IMR-90 (cell line): ENCODE measurements around the gene GRIK3. TPM values are rescaled to one million over a fixed set of nuclear protein-coding genes. Genes with fewer than 3 reads are reported as not detected.

Experiments
- ATAC-seq: fragments of 200-7000 bp; cut with Tn5 transposase; 2 replicates; pipeline ENCODE4 v1.9.1; 2020; ENCODE audit warnings: low read depth, mild to moderate bottlenecking, moderate library complexity
- BruUV-seq: library from RNA; stranded (reverse); fragments of 400-500 nt; replicated peaks from 2 replicates; lab custom pipeline; 2021; lab: Mats Ljungman, UMichigan
- CTCF ChIA-PET: fragments of 300-600 bp; formaldehyde crosslinking; extraction: SDS; loops from one replicate; lab custom pipeline; 2021; ENCODE audit warnings: antibody characterized with exemption; lab: Yijun Ruan, JAX
- POLR2A ChIA-PET: fragments of 300-600 bp; sonication (Branson Sonifier 250); formaldehyde crosslinking; loops from one replicate; lab custom pipeline; 2022; ENCODE audit warnings: antibody characterized with exemption; ENCODE audit not compliant: unreplicated experiment; lab: Charles Lee
- DNase-seq: peaks from one replicate; pipeline ENCODE4 v3.0.0; 2013
- H2AFZ ChIP-seq: replicated peaks from 2 replicates; pipeline ENCODE3; 2013; ENCODE audit warnings: low read length, mild to moderate bottlenecking; ENCODE audit not compliant: poor library complexity
- H2AK5ac ChIP-seq: 2 replicates; pipeline ENCODE4 v1.6.1; 2013; ENCODE audit warnings: low read depth, low read length, inconsistent platforms
- H2AK9ac ChIP-seq: replicated peaks from 2 replicates; pipeline ENCODE3; 2013; ENCODE audit warnings: mild to moderate bottlenecking, low read depth, low read length, moderate library complexity; ENCODE audit not compliant: poor library complexity
- H2BK120ac ChIP-seq: 2 replicates; pipeline ENCODE4 v1.6.1; 2013; ENCODE audit warnings: low read depth, low read length, inconsistent platforms
- H2BK15ac ChIP-seq: 3 replicates; pipeline ENCODE4 v1.6.1; 2013; ENCODE audit warnings: low read depth, low read length, inconsistent platforms
- H2BK20ac ChIP-seq: 2 replicates; pipeline ENCODE4 v1.6.1; 2013; ENCODE audit warnings: low read depth, mild to moderate bottlenecking, inconsistent platforms, low read length, moderate library complexity
- H2BK5ac ChIP-seq: 2 replicates; pipeline ENCODE4 v1.6.1; 2013; ENCODE audit warnings: mild to moderate bottlenecking, low read depth, low read length, inconsistent platforms; ENCODE audit not compliant: poor library complexity, severe bottlenecking
- H3K14ac ChIP-seq: replicated peaks from 2 replicates; pipeline ENCODE4 v1.6.1; 2013; ENCODE audit warnings: low read depth, low read length, inconsistent platforms
- H3K18ac ChIP-seq: 2 replicates; pipeline ENCODE4 v1.6.1; 2013; ENCODE audit warnings: low read depth, low read length, control low read depth
- H3K23ac ChIP-seq: 2 replicates; pipeline ENCODE4 v1.6.1; 2013; ENCODE audit warnings: low read depth, low read length, inconsistent platforms
- H3K27ac ChIP-seq: 2 replicates; pipeline ENCODE4 v1.5.1; 2013; ENCODE audit warnings: mild to moderate bottlenecking, control low read depth, low read length; ENCODE audit not compliant: insufficient read depth
- H3K27me3 ChIP-seq: 2 replicates; pipeline ENCODE4 v1.6.1; 2013; ENCODE audit warnings: low read length; ENCODE audit not compliant: control insufficient read depth, insufficient read depth
- H3K36me3 ChIP-seq: 2 replicates; pipeline ENCODE4 v1.6.1; 2013; ENCODE audit warnings: low read length, mixed read lengths; ENCODE audit not compliant: control insufficient read depth, insufficient read depth
- H3K4ac ChIP-seq: 2 replicates; pipeline ENCODE4 v1.6.1; 2013; ENCODE audit warnings: low read depth, low read length, inconsistent platforms
- H3K4me1 ChIP-seq: 2 replicates; pipeline ENCODE4 v1.6.1; 2013; ENCODE audit warnings: low read length, mixed read lengths; ENCODE audit not compliant: control insufficient read depth, insufficient read depth
- H3K4me2 ChIP-seq: 2 replicates; pipeline ENCODE4 v1.6.1; 2013; ENCODE audit warnings: low read depth, mild to moderate bottlenecking, control low read depth, low read length, moderate library complexity
- H3K4me3 ChIP-seq: 2 replicates; pipeline ENCODE4 v1.5.1; 2013; ENCODE audit warnings: low read depth, mild to moderate bottlenecking, control low read depth, low read length, moderate library complexity; ENCODE audit not compliant: insufficient read depth
- H3K56ac ChIP-seq: 2 replicates; pipeline ENCODE4 v1.6.1; 2013; ENCODE audit warnings: low read length, inconsistent platforms; ENCODE audit not compliant: insufficient read depth; ENCODE audit errors: extremely low read depth
- H3K79me1 ChIP-seq, 2 experiments: 2 replicates each; pipeline ENCODE4 v1.6.1; 2013; ENCODE audit warnings: low read length in 2 of 2, inconsistent platforms in 1 of 2, low read depth in 1 of 2
- H3K9ac ChIP-seq: 2 replicates; pipeline ENCODE4 v1.6.1; 2013; ENCODE audit warnings: low read depth, low read length, control low read depth
- H3K9me1 ChIP-seq: 2 replicates; pipeline ENCODE4 v1.6.1; 2013; ENCODE audit warnings: low read length, inconsistent platforms; ENCODE audit not compliant: insufficient read depth
- H3K9me3 ChIP-seq: 2 replicates; pipeline ENCODE4 v1.6.1; 2013; ENCODE audit warnings: low read length; ENCODE audit not compliant: control insufficient read depth, insufficient read depth
- H4K20me1 ChIP-seq: 2 replicates; pipeline ENCODE4 v1.6.1; 2013; ENCODE audit warnings: low read length, inconsistent platforms; ENCODE audit not compliant: insufficient read depth
- H4K5ac ChIP-seq: 2 replicates; pipeline ENCODE4 v1.6.1; 2013; ENCODE audit warnings: mild to moderate bottlenecking, low read depth, low read length, control low read depth
- H4K8ac ChIP-seq, 2 experiments: 2 replicates each; pipeline ENCODE4 v1.6.1; 2013; ENCODE audit warnings: low read depth in 2 of 2, low read length in 2 of 2, control low read depth in 1 of 2, inconsistent platforms in 1 of 2
- H4K91ac ChIP-seq: 2 replicates; pipeline ENCODE4 v1.6.1; 2013; ENCODE audit warnings: low read depth, low read length, inconsistent platforms; ENCODE audit not compliant: insufficient read depth
- CEBPB ChIP-seq: IDR thresholded peaks from 2 replicates; pipeline ENCODE4 v1.6.1; 2012; ENCODE audit warnings: low read depth, low read length, improper control_type of control experiment
- CHD1 ChIP-seq: IDR thresholded peaks from 2 replicates; pipeline ENCODE4 v1.6.1; 2012; ENCODE audit warnings: low read depth, low read length, improper control_type of control experiment
- ELK1 ChIP-seq: fragments of 150-350 bp; IDR thresholded peaks from 2 replicates; pipeline ENCODE4 v1.6.1; 2016; ENCODE audit warnings: low read depth, mild to moderate bottlenecking, low read length, moderate library complexity, borderline replicate concordance
- FOS ChIP-seq: fragments of 150-350 bp; IDR thresholded peaks from 2 replicates; pipeline ENCODE4 v1.6.1; 2016; ENCODE audit warnings: low read depth, low read length
- MAFK ChIP-seq: IDR thresholded peaks from 2 replicates; pipeline ENCODE4 v1.6.1; 2012; ENCODE audit warnings: low read depth, low read length, improper control_type of control experiment
- MAZ ChIP-seq: IDR thresholded peaks from 2 replicates; pipeline ENCODE4 v1.6.1; 2012; ENCODE audit warnings: low read depth, mild to moderate bottlenecking, low read length, improper control_type of control experiment, moderate library complexity, borderline replicate concordance
- MXI1 ChIP-seq: IDR thresholded peaks from 2 replicates; pipeline ENCODE4 v1.6.1; 2012; ENCODE audit warnings: low read depth, mild to moderate bottlenecking, low read length, moderate library complexity, borderline replicate concordance
- NFE2L2 ChIP-seq: fragments of 150-350 bp; IDR thresholded peaks from 2 replicates; pipeline ENCODE4 v1.6.1; 2016; ENCODE audit warnings: low read depth, mild to moderate bottlenecking, low read length
- RAD21 ChIP-seq: IDR thresholded peaks from 2 replicates; pipeline ENCODE4 v1.6.1; 2012; ENCODE audit warnings: low read length, improper control_type of control experiment
- RCOR1 ChIP-seq: IDR thresholded peaks from 2 replicates; pipeline ENCODE4 v1.6.1; 2012; ENCODE audit warnings: mild to moderate bottlenecking, low read length, improper control_type of control experiment; ENCODE audit not compliant: insufficient replicate concordance
- RFX5 ChIP-seq: IDR thresholded peaks from 2 replicates; pipeline ENCODE4 v1.8.0; 2012; ENCODE audit warnings: low read depth, mild to moderate bottlenecking, low read length, moderate library complexity
- SMC3 ChIP-seq: fragments of 150-350 bp; IDR thresholded peaks from 2 replicates; pipeline ENCODE4 v1.6.1; 2016; ENCODE audit warnings: low read depth, mild to moderate bottlenecking, antibody characterized with exemption, low read length, moderate library complexity
- WGBS, 2 experiments: methylation state at CpG; one replicate each; pipeline versions ENCODE4 v1.1.5 to v1.1.7; 2013; ENCODE audit warnings: missing lambda C conversion rate in 2 of 2; ENCODE audit not compliant: insufficient read length in 1 of 2; ENCODE audit errors: extremely low coverage in 2 of 2; 5-methylcytosine and 5-hydroxymethylcytosine counted together
- dilution Hi-C: fragments of 300-500 bp; cut with HindIII; formaldehyde crosslinking; loops from one replicate; pipeline ENCODE4 v1.14.3; 2018; ENCODE audit warnings: low sequenced_read_pairs; ENCODE audit not compliant: unreplicated experiment
- in situ Hi-C: fragments of 300-500 bp; cut with MboI; formaldehyde crosslinking; loops from 3 replicates; pipeline ENCODE4 v1.14.3; 2019; ENCODE audit warnings: low sequenced_read_pairs, inconsistent platforms, mixed read lengths
- intact Hi-C: fragments of 100-400 bp; cut with micrococcal nuclease; formaldehyde crosslinking; loops from 2 replicates; pipeline ENCODE4 v1.10.0; 2022
- polyA plus RNA-seq, 3 experiments: library from polyadenylated mRNA; depleted of rRNA; stranded (reverse); fragments of >200 nt; gene quantifications; 2 replicates each; pipeline ENCODE4 v1.2.3, GENCODE V29; 2012; ENCODE audit warnings: low replicate concordance in 1 of 3
- total RNA-seq: library from RNA; depleted of rRNA; stranded (reverse); fragments of >200 nt; gene quantifications from 2 replicates; pipeline ENCODE4 v1.2.3, GENCODE V29; 2012
- TF ChIP-seq, protein P1 (sequence below): fragments of 150-350 bp; IDR thresholded peaks from 2 replicates; pipeline ENCODE4 v1.6.1; 2017; ENCODE audit warnings: mild to moderate bottlenecking, antibody characterized with exemption, low read length, low read depth
- TF ChIP-seq, protein P2 (sequence below): conservative IDR thresholded peaks from 2 replicates; pipeline ENCODE4 v1.5.1; 2012; ENCODE audit warnings: mild to moderate bottlenecking, low read depth, low read length, improper control_type of control experiment

Gene GRIK3
- total and polyA plus RNA-seq, 2 of the 4 experiments (the other 2 are of a cell fraction) = not detected

GRCh38 chr1:36894824-36895223 is 139.5 kb downstream of the GRIK3 start:
- H2BK120ac ChIP-seq = no peak overlapping the region
- H3K4ac ChIP-seq = no peak overlapping the region
- no peaks in the 10 kb centered on the region for H3K9me3 ChIP-seq
- in situ Hi-C loops = no loop called here
- POLR2A ChIA-PET = no interaction called here
- H4K91ac ChIP-seq = no peak overlapping the region
- H3K4me3 ChIP-seq = no peak overlapping the region
- H3K23ac ChIP-seq = no peak overlapping the region
- H2BK15ac ChIP-seq = no peak overlapping the region
- no peak overlapping the region for H3K9ac ChIP-seq
- H2BK5ac ChIP-seq = no peak overlapping the region
- no peaks in the 10 kb centered on the region for H3K79me1 ChIP-seq
- no peak overlapping the region for H3K56ac ChIP-seq
- no peak overlapping the region for H3K14ac ChIP-seq
- no peak for TF ChIP-seq MAZ
- TF ChIP-seq, protein P1, sequence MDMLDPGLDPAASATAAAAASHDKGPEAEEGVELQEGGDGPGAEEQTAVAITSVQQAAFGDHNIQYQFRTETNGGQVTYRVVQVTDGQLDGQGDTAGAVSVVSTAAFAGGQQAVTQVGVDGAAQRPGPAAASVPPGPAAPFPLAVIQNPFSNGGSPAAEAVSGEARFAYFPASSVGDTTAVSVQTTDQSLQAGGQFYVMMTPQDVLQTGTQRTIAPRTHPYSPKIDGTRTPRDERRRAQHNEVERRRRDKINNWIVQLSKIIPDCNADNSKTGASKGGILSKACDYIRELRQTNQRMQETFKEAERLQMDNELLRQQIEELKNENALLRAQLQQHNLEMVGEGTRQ = no peak
- no peak for TF ChIP-seq NFE2L2
- TF ChIP-seq ELK1 = no peak
- TF ChIP-seq CEBPB = no peak
- no peak for TF ChIP-seq MAFK
- TF ChIP-seq SMC3 = no peak
- no peak for TF ChIP-seq RCOR1
- no peak for TF ChIP-seq CHD1
- TF ChIP-seq RAD21 = no peak
- TF ChIP-seq MXI1 = no peak
- no peak for TF ChIP-seq FOS
- TF ChIP-seq, protein P2, sequence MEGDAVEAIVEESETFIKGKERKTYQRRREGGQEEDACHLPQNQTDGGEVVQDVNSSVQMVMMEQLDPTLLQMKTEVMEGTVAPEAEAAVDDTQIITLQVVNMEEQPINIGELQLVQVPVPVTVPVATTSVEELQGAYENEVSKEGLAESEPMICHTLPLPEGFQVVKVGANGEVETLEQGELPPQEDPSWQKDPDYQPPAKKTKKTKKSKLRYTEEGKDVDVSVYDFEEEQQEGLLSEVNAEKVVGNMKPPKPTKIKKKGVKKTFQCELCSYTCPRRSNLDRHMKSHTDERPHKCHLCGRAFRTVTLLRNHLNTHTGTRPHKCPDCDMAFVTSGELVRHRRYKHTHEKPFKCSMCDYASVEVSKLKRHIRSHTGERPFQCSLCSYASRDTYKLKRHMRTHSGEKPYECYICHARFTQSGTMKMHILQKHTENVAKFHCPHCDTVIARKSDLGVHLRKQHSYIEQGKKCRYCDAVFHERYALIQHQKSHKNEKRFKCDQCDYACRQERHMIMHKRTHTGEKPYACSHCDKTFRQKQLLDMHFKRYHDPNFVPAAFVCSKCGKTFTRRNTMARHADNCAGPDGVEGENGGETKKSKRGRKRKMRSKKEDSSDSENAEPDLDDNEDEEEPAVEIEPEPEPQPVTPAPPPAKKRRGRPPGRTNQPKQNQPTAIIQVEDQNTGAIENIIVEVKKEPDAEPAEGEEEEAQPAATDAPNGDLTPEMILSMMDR = no peak
- no peak for TF ChIP-seq RFX5
- dilution Hi-C loops = no loop called here
- H4K5ac ChIP-seq = no peak overlapping the region
- no peaks in the 10 kb centered on the region for H3K36me3 ChIP-seq
- no peaks in the 10 kb centered on the region for H3K4me1 ChIP-seq
- H4K20me1 ChIP-seq = no peaks in the 10 kb centered on the region
- no TSS peak for BruUV-seq
- no CpG with 5 or more reads among the region's 3 CpGs for WGBS, 2 experiments
- ATAC-seq = no peak
- no peak overlapping the region for H2AK5ac ChIP-seq
- no peak overlapping the region for H3K18ac ChIP-seq
- no peak overlapping the region for H4K8ac ChIP-seq
- no peaks in the 10 kb centered on the region for H3K27me3 ChIP-seq
- H2AFZ ChIP-seq = no peak overlapping the region
- H3K4me2 ChIP-seq = no peak overlapping the region
- H2BK20ac ChIP-seq = no peak overlapping the region
- intact Hi-C loops = no loop called here
- no peaks in the 10 kb centered on the region for H3K9me1 ChIP-seq
- CTCF ChIA-PET = interaction anchor here (0.6 to 0.7 kb wide), 2 partner anchors 309 to 522 kb away, joined by 3 read pairs; no protein-coding TSS in a partner anchor
- no peak overlapping the region for H2AK9ac ChIP-seq
- no peak overlapping the region for H3K27ac ChIP-seq
- no peak for DNase-seq
